ENCODE data around the gene RSBN1L.

- TF ChIP-seq CTCF (IDR thresholded peaks at IDR 0.05) (no peak), NRF1 (IDR thresholded peaks at IDR 0.05; ENCODE audit: low read depth, low read length) (no peak)
Observed at GRCh38 chr7:77752016-77752415, 55.8 kb downstream of the RSBN1L start.
